HL-60 (cell line): ENCODE data around the gene HYOU1.

Experiments used
- CTCF ChIP-seq: IDR thresholded peaks from one replicate; pipeline ENCODE4 v1.5.1; 2011; ENCODE audit warnings: low read length, control low read depth, inconsistent platforms; ENCODE audit not compliant: insufficient read depth
- POLR2AphosphoS5 ChIP-seq: IDR thresholded peaks from 2 replicates; pipeline ENCODE4 v1.6.1; 2012; ENCODE audit warnings: low read depth
- REST ChIP-seq: IDR thresholded peaks from 2 replicates; pipeline ENCODE4 v1.6.1; 2012; ENCODE audit warnings: low read depth; ENCODE audit not compliant: insufficient replicate concordance
- SPI1 ChIP-seq: IDR thresholded peaks from 2 replicates; pipeline ENCODE4 v1.6.1; 2012; ENCODE audit warnings: low read depth, mild to moderate bottlenecking, borderline replicate concordance

- no peak for TF ChIP-seq CTCF
- TF ChIP-seq REST, result no peak
- no peak for TF ChIP-seq SPI1
- no peak for TF ChIP-seq POLR2AphosphoS5
Measured at GRCh38 chr11:118998388-118998717, 58.7 kb downstream of the HYOU1 start.
